SK-N-DZ (cell line): ENCODE measurements around the gene PDLIM3.

Source experiments
- DNase-seq: peaks from one replicate; pipeline ENCODE4 v3.0.0-alpha.2; 2015; ENCODE audit warnings: low spot score

PDLIM3 gene

GRCh38 chr4:185471235-185472102 lies 63.8 kb downstream of the PDLIM3 start, which contains the start of gene CCDC110:
Gene CCDC110 (minus strand): TSS chr4:185471733. CDS start chr4:185471683, 50 bp downstream.
- peak; percentile 82 for DNase-seq

- DNase-seq, result peak; percentile 36
These were observed 64.7 kb downstream of the PDLIM3 start for GRCh38 chr4:185470501-185471195.

- DNase-seq, result no peak
These were observed 65.6 kb downstream of the PDLIM3 start for GRCh38 chr4:185469580-185470154.

- DNase-seq, result no peak
These were observed 66.3 kb downstream of the PDLIM3 start for GRCh38 chr4:185468999-185469398.

GRCh38 chr4:185467991-185468390 lies 67.3 kb downstream of the PDLIM3 start:
- no peak for DNase-seq

GRCh38 chr4:185467101-185467500 lies 68.2 kb downstream of the PDLIM3 start:
- DNase-seq, result no peak

- DNase-seq, result no peak
These were observed 69.6 kb downstream of the PDLIM3 start for GRCh38 chr4:185465707-185466106.

GRCh38 chr4:185464887-185465286 lies 70.4 kb downstream of the PDLIM3 start:
- DNase-seq, result no peak

GRCh38 chr4:185464183-185464582 lies 71.1 kb downstream of the PDLIM3 start:
- no peak for DNase-seq

- DNase-seq, result no peak
These were observed 71.8 kb downstream of the PDLIM3 start for GRCh38 chr4:185463541-185463940.

GRCh38 chr4:185461565-185461964 lies 73.7 kb downstream of the PDLIM3 start:
- DNase-seq, result no peak

GRCh38 chr4:185457136-185457535 lies 78.2 kb downstream of the PDLIM3 start:
- DNase-seq, result no peak

- no peak for DNase-seq
These were observed 79.2 kb downstream of the PDLIM3 start for GRCh38 chr4:185456131-185456530.
